Measurements from ENCODE around the gene AKAP6.

- no peak for TF ChIP-seq ZBTB4 (CRISPR knock-in tag; IDR thresholded peaks at IDR 0.05)
- no peak for TF ChIP-seq EZH2 (IDR thresholded peaks at IDR 0.05; ENCODE audit: borderline replicate concordance, control insufficient read depth, low read depth, low read length)
- TF ChIP-seq CHD4 (IDR thresholded peaks at IDR 0.05) = no peak
- no peak for TF ChIP-seq E2F8 (IDR thresholded peaks at IDR 0.05; ENCODE audit: low read depth, partially characterized antibody)
- no peak for TF ChIP-seq RELA (IDR thresholded peaks at IDR 0.05; ENCODE audit: borderline replicate concordance, partially characterized antibody)
- TF ChIP-seq BCLAF1 (IDR thresholded peaks at IDR 0.05) = no peak
Measured at GRCh38 chr14:32404784-32405573, 75.9 kb downstream of the AKAP6 start.
